Hepatocyte (in vitro differentiated cells): ENCODE results near the gene CAB39.

ENCODE experiments used
- EZH2 ChIP-seq: fragments of 200-600 bp; sonication (generic); IDR thresholded peaks from 2 replicates; pipeline ENCODE4 v1.6.1; 2016; ENCODE audit warnings: antibody characterized with exemption, mild to moderate bottlenecking, borderline replicate concordance
- EZH2phosphoT487 ChIP-seq: fragments of 200-600 bp; sonication (generic); IDR thresholded peaks from one replicate; pipeline ENCODE4 v1.6.1; 2018; ENCODE audit warnings: antibody characterized with exemption, mild to moderate bottlenecking, low read depth, moderate library complexity; ENCODE audit not compliant: unreplicated experiment, severe bottlenecking
- TF ChIP-seq, protein P1 (sequence below): fragments of 200-600 bp; sonication (generic); IDR thresholded peaks from 2 replicates; pipeline ENCODE4 v1.5.1; 2016; ENCODE audit warnings: antibody characterized with exemption, mild to moderate bottlenecking; ENCODE audit not compliant: poor library complexity

DNA sequence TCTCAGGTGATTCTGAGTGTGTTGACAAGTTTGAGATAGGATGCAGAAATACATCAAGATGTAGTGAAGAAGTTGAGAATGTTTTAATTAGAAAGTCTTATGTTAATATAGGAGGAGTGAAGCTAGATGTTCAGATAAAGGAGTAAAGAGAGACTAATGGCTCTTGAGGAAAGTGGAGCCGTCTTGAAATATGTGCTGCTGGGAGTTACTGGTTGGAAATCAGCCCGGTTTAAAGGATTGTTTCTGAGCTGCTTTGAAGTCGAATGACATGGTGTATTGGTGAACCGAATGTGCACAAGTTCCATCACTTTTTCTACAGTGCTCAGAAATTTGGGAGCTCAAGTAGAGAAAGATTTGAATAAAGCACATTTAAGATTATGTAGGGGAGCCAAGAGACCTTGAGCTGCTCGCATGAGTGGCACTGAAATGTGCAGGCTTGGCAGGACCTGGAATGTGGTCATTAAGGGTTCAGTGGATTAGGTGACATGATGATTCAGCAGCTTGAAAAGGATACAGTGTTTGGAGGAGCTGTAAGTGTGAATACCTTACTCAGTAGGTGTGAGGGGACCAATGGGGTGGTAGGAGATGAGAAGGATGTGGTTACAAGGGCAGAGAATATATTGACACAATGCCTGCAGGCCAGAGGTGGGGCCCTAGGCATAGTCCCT, 68.6 kb downstream of the CAB39 start:
- TF ChIP-seq EZH2phosphoT487 (no peak), EZH2 (no peak)
- TF ChIP-seq, protein P1, sequence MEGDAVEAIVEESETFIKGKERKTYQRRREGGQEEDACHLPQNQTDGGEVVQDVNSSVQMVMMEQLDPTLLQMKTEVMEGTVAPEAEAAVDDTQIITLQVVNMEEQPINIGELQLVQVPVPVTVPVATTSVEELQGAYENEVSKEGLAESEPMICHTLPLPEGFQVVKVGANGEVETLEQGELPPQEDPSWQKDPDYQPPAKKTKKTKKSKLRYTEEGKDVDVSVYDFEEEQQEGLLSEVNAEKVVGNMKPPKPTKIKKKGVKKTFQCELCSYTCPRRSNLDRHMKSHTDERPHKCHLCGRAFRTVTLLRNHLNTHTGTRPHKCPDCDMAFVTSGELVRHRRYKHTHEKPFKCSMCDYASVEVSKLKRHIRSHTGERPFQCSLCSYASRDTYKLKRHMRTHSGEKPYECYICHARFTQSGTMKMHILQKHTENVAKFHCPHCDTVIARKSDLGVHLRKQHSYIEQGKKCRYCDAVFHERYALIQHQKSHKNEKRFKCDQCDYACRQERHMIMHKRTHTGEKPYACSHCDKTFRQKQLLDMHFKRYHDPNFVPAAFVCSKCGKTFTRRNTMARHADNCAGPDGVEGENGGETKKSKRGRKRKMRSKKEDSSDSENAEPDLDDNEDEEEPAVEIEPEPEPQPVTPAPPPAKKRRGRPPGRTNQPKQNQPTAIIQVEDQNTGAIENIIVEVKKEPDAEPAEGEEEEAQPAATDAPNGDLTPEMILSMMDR = no peak
